HepG2 (cell line): ENCODE measurements around the gene CSNK1D. TPM values are rescaled to one million over a fixed set of nuclear protein-coding genes. Genes with fewer than 3 reads are reported as not detected.
A peak's percentile ranks its signal among the peaks of the same experiment; 100 is the strongest.

ENCODE experiments used
- AGO2 ChIP-seq: fragments of 200-400 bp; formaldehyde crosslinking; optimal IDR thresholded peaks from 2 replicates; pipeline ENCODE3; 2017; ENCODE audit warnings: mild to moderate bottlenecking, low read depth, low read length, moderate library complexity
- ARID5B ChIP-seq: IDR thresholded peaks from 2 replicates; pipeline ENCODE4 v1.4.0; 2020; ENCODE audit warnings: mild to moderate bottlenecking, missing genetic modification reagents
- ATF1 ChIP-seq: IDR thresholded peaks from 2 replicates; pipeline ENCODE4 v1.6.1; 2016; ENCODE audit warnings: mild to moderate bottlenecking, control low read depth
- EEA1 ChIP-seq: sonication (generic); formaldehyde crosslinking; IDR thresholded peaks from 2 replicates; pipeline ENCODE4 v1.5.1; 2020; ENCODE audit warnings: mild to moderate bottlenecking, missing genetic modification reagents, borderline replicate concordance
- GLI4 ChIP-seq: sonication (generic); formaldehyde crosslinking; IDR thresholded peaks from 2 replicates; pipeline ENCODE4 v1.5.1; 2020; ENCODE audit warnings: missing genetic modification reagents, mild to moderate bottlenecking, moderate library complexity, borderline replicate concordance
- MED8 ChIP-seq: sonication (generic); formaldehyde crosslinking; IDR thresholded peaks from 2 replicates; pipeline ENCODE4 v1.8.1; 2023; ENCODE audit warnings: mild to moderate bottlenecking, missing genetic modification reagents; ENCODE audit not compliant: insufficient replicate concordance
- PAX8 ChIP-seq: sonication (generic); formaldehyde crosslinking; IDR thresholded peaks from 2 replicates; pipeline ENCODE4 v1.8.0; 2022; ENCODE audit warnings: mild to moderate bottlenecking, missing genetic modification reagents, borderline replicate concordance
- PRPF4 ChIP-seq: fragments of 200-400 bp; formaldehyde crosslinking; IDR thresholded peaks from 2 replicates; pipeline ENCODE4 v1.6.1; 2016; ENCODE audit warnings: low read length, low read depth; ENCODE audit not compliant: poor library complexity, severe bottlenecking
- RXRB ChIP-seq: IDR thresholded peaks from 2 replicates; pipeline ENCODE4 v1.6.1; 2016; ENCODE audit warnings: borderline replicate concordance, missing genetic modification reagents, missing compliant biosample characterization
- TGIF2 ChIP-seq: IDR thresholded peaks from 2 replicates; pipeline ENCODE4 v1.6.1; 2016; ENCODE audit warnings: control low read depth, missing compliant biosample characterization
- THAP9 ChIP-seq: sonication (generic); formaldehyde crosslinking; IDR thresholded peaks from 2 replicates; pipeline ENCODE4; 2020; ENCODE audit warnings: missing genetic modification reagents, mild to moderate bottlenecking, borderline replicate concordance
- U2AF2 ChIP-seq: fragments of 200-400 bp; formaldehyde crosslinking; IDR thresholded peaks from 2 replicates; pipeline ENCODE4 v1.6.1; 2017; ENCODE audit warnings: low read depth, mild to moderate bottlenecking, low read length
- ZKSCAN8 ChIP-seq: IDR thresholded peaks from 2 replicates; pipeline ENCODE4 v1.6.1; 2016; ENCODE audit warnings: borderline replicate concordance, missing genetic modification reagents, missing compliant biosample characterization
- ZNF34 ChIP-seq: sonication (generic); formaldehyde crosslinking; IDR thresholded peaks from 2 replicates; pipeline ENCODE4 v1.4.0; 2020; ENCODE audit warnings: mild to moderate bottlenecking, missing genetic modification reagents, borderline replicate concordance
- ZNF589 ChIP-seq: sonication (generic); formaldehyde crosslinking; conservative IDR thresholded peaks from 2 replicates; pipeline ENCODE4 v1.8.0; 2022; ENCODE audit warnings: mild to moderate bottlenecking, moderate library complexity, missing genetic modification reagents
- ZSCAN9 ChIP-seq: IDR thresholded peaks from 2 replicates; pipeline ENCODE4 v1.6.1; 2016; ENCODE audit warnings: borderline replicate concordance
- polyA plus RNA-seq, 8 experiments: library from polyadenylated mRNA; depleted of rRNA in 3 of 8; stranded (reverse) in 7 of 8; unstranded in 1 of 8; fragments of >200 nt; fragmentation: Illumina TruSeq in 4 of 8; extraction: Trizol in 4 of 8; gene quantifications; 2 replicates each; pipeline versions ENCODE4 v1.2.1 to v1.2.3, GENCODE V29; 2011 to 2016; ENCODE audit warnings: low read depth in 4 of 8, missing spikeins in 1 of 8, mixed read lengths in 1 of 8; ENCODE audit not compliant: insufficient read depth in 1 of 8
- total RNA-seq, 5 experiments: library from RNA; depleted of rRNA; stranded (reverse); fragments of >200 nt; fragmentation: Illumina TruSeq; extraction: Trizol; gene quantifications; 2 replicates each; pipeline ENCODE4 v1.2.3, GENCODE V29; 2016; ENCODE audit warnings: low read depth in 1 of 5
- TF ChIP-seq, protein P1 (sequence below), 2 experiments: sonication (generic) in 1 of 2; formaldehyde crosslinking in 1 of 2; IDR thresholded peaks; 2 replicates each; pipeline versions ENCODE4 v1.5.1 to v1.6.1; 2011 to 2020; ENCODE audit warnings: borderline replicate concordance in 1 of 2, low read depth in 1 of 2, low read length in 1 of 2, mild to moderate bottlenecking in 1 of 2, missing genetic modification reagents in 1 of 2, moderate library complexity in 1 of 2
- TF ChIP-seq, protein P2 (sequence below), 2 experiments: sonication (generic) in 1 of 2; formaldehyde crosslinking in 1 of 2; IDR thresholded peaks; 2 replicates each; pipeline versions ENCODE4 v1.4.0 to v1.6.1; 2018 to 2020; ENCODE audit warnings: missing genetic modification reagents in 2 of 2, borderline replicate concordance in 1 of 2, low read depth in 1 of 2, mild to moderate bottlenecking in 1 of 2, missing biosample characterization in 1 of 2

CSNK1D gene
- total and polyA plus RNA-seq, 2 of the 13 experiments (the other 11 are each of a cell fraction or from before 2014, with no cell fraction given): 31.5 to 128 TPM

- TF ChIP-seq ARID5B (CRISPR knock-in tag) (no peak), ZNF589 (CRISPR knock-in tag) (no peak), AGO2 (peak; percentile 86), U2AF2 (no peak), RXRB (CRISPR knock-in tag) (no peak), GLI4 (CRISPR knock-in tag) (no peak), ZSCAN9 (CRISPR knock-in tag) (no peak), ATF1 (CRISPR knock-in tag) (no peak), MED8 (CRISPR knock-in tag) (peak; percentile 60), PAX8 (0 out of 2 replicates have a peak, but pooled peaks have one; percentile 75), ZNF34 (CRISPR knock-in tag) (no peak), TGIF2 (no peak), EEA1 (CRISPR knock-in tag) (no peak), THAP9 (CRISPR knock-in tag) (no peak), PRPF4 (no peak), ZKSCAN8 (CRISPR knock-in tag) (no peak)
- TF ChIP-seq, protein P1, sequence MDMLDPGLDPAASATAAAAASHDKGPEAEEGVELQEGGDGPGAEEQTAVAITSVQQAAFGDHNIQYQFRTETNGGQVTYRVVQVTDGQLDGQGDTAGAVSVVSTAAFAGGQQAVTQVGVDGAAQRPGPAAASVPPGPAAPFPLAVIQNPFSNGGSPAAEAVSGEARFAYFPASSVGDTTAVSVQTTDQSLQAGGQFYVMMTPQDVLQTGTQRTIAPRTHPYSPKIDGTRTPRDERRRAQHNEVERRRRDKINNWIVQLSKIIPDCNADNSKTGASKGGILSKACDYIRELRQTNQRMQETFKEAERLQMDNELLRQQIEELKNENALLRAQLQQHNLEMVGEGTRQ (IDR thresholded peaks at IDR 0.05; ENCODE audit: low read depth, low read length): no peak
- TF ChIP-seq, protein P1 (CRISPR knock-in tag; IDR thresholded peaks at IDR 0.05; ENCODE audit: borderline replicate concordance): no peak
- TF ChIP-seq, protein P2, sequence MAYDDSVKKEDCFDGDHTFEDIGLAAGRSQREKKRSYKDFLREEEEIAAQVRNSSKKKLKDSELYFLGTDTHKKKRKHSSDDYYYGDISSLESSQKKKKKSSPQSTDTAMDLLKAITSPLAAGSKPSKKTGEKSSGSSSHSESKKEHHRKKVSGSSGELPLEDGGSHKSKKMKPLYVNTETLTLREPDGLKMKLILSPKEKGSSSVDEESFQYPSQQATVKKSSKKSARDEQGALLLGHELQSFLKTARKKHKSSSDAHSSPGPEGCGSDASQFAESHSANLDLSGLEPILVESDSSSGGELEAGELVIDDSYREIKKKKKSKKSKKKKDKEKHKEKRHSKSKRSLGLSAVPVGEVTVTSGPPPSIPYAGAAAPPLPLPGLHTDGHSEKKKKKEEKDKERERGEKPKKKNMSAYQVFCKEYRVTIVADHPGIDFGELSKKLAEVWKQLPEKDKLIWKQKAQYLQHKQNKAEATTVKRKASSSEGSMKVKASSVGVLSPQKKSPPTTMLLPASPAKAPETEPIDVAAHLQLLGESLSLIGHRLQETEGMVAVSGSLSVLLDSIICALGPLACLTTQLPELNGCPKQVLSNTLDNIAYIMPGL (CRISPR knock-in tag; IDR thresholded peaks at IDR 0.05; ENCODE audit: borderline replicate concordance in 1 of 2, low read depth in 1 of 2): peak; percentile 21 to 31; a peak in 2 of 4 replicates
These were observed 56.4 kb downstream of the CSNK1D start (continued) for GRCh38 chr17:82217120-82217529.
